ENCODE data around the gene SLC11A1. TPM values are rescaled to one million over a fixed set of nuclear protein-coding genes. Genes with fewer than 3 reads are reported as not detected.

The SLC11A1 gene
- polyA plus RNA-seq, 3 donors = 184 to 2,019 (median 352) TPM

DNA sequence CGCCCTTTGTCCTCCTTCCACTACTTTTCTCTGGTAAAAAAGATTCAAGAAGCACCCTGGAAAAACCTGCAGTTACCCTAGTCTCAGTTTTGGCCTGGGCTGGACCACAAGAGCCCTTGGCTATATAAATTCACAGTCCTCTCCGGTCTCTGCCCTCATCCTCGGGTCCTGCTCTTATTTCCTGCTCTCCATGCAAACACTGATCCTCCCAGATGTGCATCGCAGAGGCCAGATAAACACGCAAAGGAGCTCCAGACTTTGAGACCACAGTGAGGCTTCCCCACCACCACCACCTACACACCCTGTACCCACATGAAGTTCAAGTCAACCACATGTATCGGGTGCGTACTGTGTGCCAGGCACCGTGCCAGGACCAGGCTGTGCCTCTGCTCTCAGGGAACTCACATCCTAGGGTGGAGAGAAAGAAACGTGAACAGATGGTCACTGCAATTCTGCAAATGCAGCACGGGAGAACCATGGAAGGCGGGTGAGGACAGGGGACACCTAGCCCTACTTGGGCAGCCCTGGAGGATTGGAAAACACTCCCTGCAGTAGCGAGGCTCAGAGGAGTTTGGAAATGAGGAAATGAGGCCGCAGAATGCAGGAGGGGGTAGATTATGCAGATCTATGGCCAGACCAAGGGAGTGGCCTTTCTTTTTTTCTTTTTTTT, 25.0 kb downstream of the SLC11A1 start:
- H3K4me2 ChIP-seq (replicated peaks; ENCODE audit: extremely low read depth, low read length, poor library complexity, severe bottlenecking) = peak overlapping the region; percentile 81
- peak; percentile 51 to 58 (median 55) for DNase-seq
- peaks cover 37% of the 10 kb centered on the region for H3K79me2 ChIP-seq (ENCODE audit: insufficient read depth, low read length)
- peaks cover 60% of the 10 kb centered on the region for H3K4me1 Mint-ChIP-seq
- peak overlapping the region; percentile 69 to 87 for H3K27ac ChIP-seq (ENCODE audit: low read depth in 1 of 2, low read length in 2 of 2)
- H3K9me3 Mint-ChIP-seq = peaks cover 0 to 4% (median 0%) of the 10 kb centered on the region in 7 donors
- H3K4me3 Mint-ChIP-seq = peak overlapping the region; percentile 70 to 90
- H2AFZ ChIP-seq (ENCODE audit: insufficient read depth, low read depth, low read length, poor library complexity, severe bottlenecking) = peak overlapping the region; percentile 48
- peaks cover 31 to 33% of the 10 kb centered on the region in 2 donors for H3K36me3 ChIP-seq (replicated peaks in 1 of 2; ENCODE audit: control insufficient read depth in 1 of 2, insufficient read depth in 2 of 2, low read length in 2 of 2)
- H3K9me3 ChIP-seq (replicated peaks in 1 of 2; ENCODE audit: control insufficient read depth in 1 of 2, insufficient read depth in 1 of 2, low read length in 2 of 2) = no peaks in the 10 kb centered on the region
- peak overlapping the region; percentile 90 to 98 (median 93) for H3K27ac Mint-ChIP-seq
- TF ChIP-seq, protein P1, sequence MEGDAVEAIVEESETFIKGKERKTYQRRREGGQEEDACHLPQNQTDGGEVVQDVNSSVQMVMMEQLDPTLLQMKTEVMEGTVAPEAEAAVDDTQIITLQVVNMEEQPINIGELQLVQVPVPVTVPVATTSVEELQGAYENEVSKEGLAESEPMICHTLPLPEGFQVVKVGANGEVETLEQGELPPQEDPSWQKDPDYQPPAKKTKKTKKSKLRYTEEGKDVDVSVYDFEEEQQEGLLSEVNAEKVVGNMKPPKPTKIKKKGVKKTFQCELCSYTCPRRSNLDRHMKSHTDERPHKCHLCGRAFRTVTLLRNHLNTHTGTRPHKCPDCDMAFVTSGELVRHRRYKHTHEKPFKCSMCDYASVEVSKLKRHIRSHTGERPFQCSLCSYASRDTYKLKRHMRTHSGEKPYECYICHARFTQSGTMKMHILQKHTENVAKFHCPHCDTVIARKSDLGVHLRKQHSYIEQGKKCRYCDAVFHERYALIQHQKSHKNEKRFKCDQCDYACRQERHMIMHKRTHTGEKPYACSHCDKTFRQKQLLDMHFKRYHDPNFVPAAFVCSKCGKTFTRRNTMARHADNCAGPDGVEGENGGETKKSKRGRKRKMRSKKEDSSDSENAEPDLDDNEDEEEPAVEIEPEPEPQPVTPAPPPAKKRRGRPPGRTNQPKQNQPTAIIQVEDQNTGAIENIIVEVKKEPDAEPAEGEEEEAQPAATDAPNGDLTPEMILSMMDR (IDR thresholded peaks at IDR 0.05) = no peak
- no peaks in the 10 kb centered on the region for H3K27me3 Mint-ChIP-seq (ENCODE audit: low read depth in 3 of 3)
- H3K36me3 Mint-ChIP-seq = peaks cover 29% of the 10 kb centered on the region in 2 donors
- 0% methylated on average over 10 of the region's 13 CpGs for WGBS (ENCODE audit: insufficient coverage)
- peaks cover 61% of the 10 kb centered on the region in 2 donors for H3K4me1 ChIP-seq (ENCODE audit: control insufficient read depth in 1 of 2, insufficient read depth in 2 of 2, low read length in 2 of 2)
- H3K9ac ChIP-seq (ENCODE audit: insufficient read depth, low read length, poor library complexity, severe bottlenecking) = peak overlapping the region; percentile 70
- intact Hi-C loops (cut with micrococcal nuclease) = loop anchor here (2.0 to 10.0 kb wide), 4 partner anchors 60 to 268 kb away; partner anchors contain the start of genes ARPC2 (in 1 of the 2), CNOT9 (in 1 of the 2), RNF25 (in 1 of the 2) and STK36 (in 1 of the 2)
- H3K4me3 ChIP-seq (replicated peaks in 1 of 3; ENCODE audit: low read depth in 2 of 3, low read length in 3 of 3) = peak overlapping the region; percentile 33 to 80 (median 34)
- H4K20me1 ChIP-seq (ENCODE audit: insufficient read depth, low read length) = peaks cover 39% of the 10 kb centered on the region
- H3K27me3 ChIP-seq (ENCODE audit: control insufficient read depth in 2 of 2, insufficient read depth in 2 of 2, low read length in 2 of 2) = no peaks in the 10 kb centered on the region

DNA sequence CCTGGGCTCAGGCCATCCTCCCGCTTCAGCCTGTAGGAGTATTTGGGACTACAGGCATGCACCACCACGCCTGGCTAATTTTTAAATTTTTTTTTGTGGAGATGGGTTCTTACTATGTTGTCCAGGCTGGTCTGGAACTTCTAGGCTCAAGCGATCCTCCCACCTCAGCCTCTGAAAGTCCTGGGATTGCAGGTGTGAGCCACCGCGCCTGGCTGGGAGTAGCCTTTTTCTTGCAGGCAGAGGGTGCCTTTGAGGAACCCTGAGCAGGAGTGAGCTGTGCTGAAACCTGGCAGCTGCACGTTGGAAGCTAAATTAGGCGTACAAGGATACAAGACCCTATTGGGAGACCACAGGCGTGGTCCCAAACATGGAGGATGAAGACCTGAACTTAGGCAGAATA, 25.6 kb downstream of the SLC11A1 start:
- H3K27me3 Mint-ChIP-seq (ENCODE audit: low read depth in 3 of 3) = no peaks in the 10 kb centered on the region
- no peaks in the 10 kb centered on the region for H3K27me3 ChIP-seq (ENCODE audit: control insufficient read depth in 2 of 2, insufficient read depth in 2 of 2, low read length in 2 of 2)
- intact Hi-C loops (cut with micrococcal nuclease) = loop anchor here (2.0 to 10.0 kb wide), 4 partner anchors 60 to 267 kb away; partner anchors contain the start of genes ARPC2 (in 1 of the 2), CNOT9 (in 1 of the 2), RNF25 (in 1 of the 2) and STK36 (in 1 of the 2)
- peaks cover 60% of the 10 kb centered on the region for H3K4me1 Mint-ChIP-seq
- peak overlapping the region in 1 of 2 donors; percentile 69 for H3K27ac ChIP-seq (ENCODE audit: low read depth in 1 of 2, low read length in 2 of 2)
- H3K9me3 Mint-ChIP-seq = peaks cover 0 to 4% (median 0%) of the 10 kb centered on the region in 7 donors
- no peak for DNase-seq
- peaks cover 59 to 60% of the 10 kb centered on the region in 2 donors for H3K4me1 ChIP-seq (ENCODE audit: control insufficient read depth in 1 of 2, insufficient read depth in 2 of 2, low read length in 2 of 2)
- H4K20me1 ChIP-seq (ENCODE audit: insufficient read depth, low read length) = peaks cover 32% of the 10 kb centered on the region
- peaks cover 25 to 27% of the 10 kb centered on the region in 2 donors for H3K36me3 ChIP-seq (replicated peaks in 1 of 2; ENCODE audit: control insufficient read depth in 1 of 2, insufficient read depth in 2 of 2, low read length in 2 of 2)
- H3K4me3 Mint-ChIP-seq = no peak overlapping the region
- H3K4me2 ChIP-seq (replicated peaks; ENCODE audit: extremely low read depth, low read length, poor library complexity, severe bottlenecking) = peak overlapping the region; percentile 81
- H3K9me3 ChIP-seq (replicated peaks in 1 of 2; ENCODE audit: control insufficient read depth in 1 of 2, insufficient read depth in 1 of 2, low read length in 2 of 2) = no peaks in the 10 kb centered on the region
- peak overlapping the region; percentile 32 to 93 (median 73) for H3K27ac Mint-ChIP-seq
- TF ChIP-seq, protein P1 (IDR thresholded peaks at IDR 0.05) = no peak
- peaks cover 30% of the 10 kb centered on the region for H3K79me2 ChIP-seq (ENCODE audit: insufficient read depth, low read length)
- H3K36me3 Mint-ChIP-seq = peaks cover 22% of the 10 kb centered on the region in 2 donors
- H3K9ac ChIP-seq (ENCODE audit: insufficient read depth, low read length, poor library complexity, severe bottlenecking) = no peak overlapping the region
- 82% methylated on average over 6 of the region's 8 CpGs for WGBS (ENCODE audit: insufficient coverage)
- no peak overlapping the region for H2AFZ ChIP-seq (ENCODE audit: insufficient read depth, low read depth, low read length, poor library complexity, severe bottlenecking)
- peak overlapping the region in 1 of 3 experiments; percentile 80 for H3K4me3 ChIP-seq (replicated peaks in 1 of 3; ENCODE audit: low read depth in 2 of 3, low read length in 3 of 3)

All from CD14-positive monocyte (primary cell).